Osteoblast (primary cell): Measurements from ENCODE around the gene ZNF385D. TPM values are rescaled to one million over a fixed set of nuclear protein-coding genes. Genes with fewer than 3 reads are reported as not detected.

Experiments used
- DNase-seq: peaks from one replicate; pipeline ENCODE4 v3.0.0; 2011; ENCODE audit warnings: low spot score, mixed read lengths; ENCODE audit not compliant: insufficient read length; ENCODE audit errors: missing footprints
- H2AFZ ChIP-seq: 2 replicates; pipeline ENCODE4 v1.6.0; 2011; ENCODE audit warnings: mild to moderate bottlenecking, low read length
- H3K27ac ChIP-seq: 2 replicates; pipeline ENCODE4 v1.5.1; 2011; ENCODE audit warnings: mild to moderate bottlenecking, low read depth, low read length, moderate library complexity
- H3K27me3 ChIP-seq: 2 replicates; pipeline ENCODE4 v1.6.0; 2012; ENCODE audit warnings: mild to moderate bottlenecking, control low read depth, inconsistent platforms, low read length, moderate library complexity; ENCODE audit not compliant: insufficient read depth
- H3K36me3 ChIP-seq: 2 replicates; pipeline ENCODE4 v1.5.1; 2011; ENCODE audit warnings: mild to moderate bottlenecking, low read length, control low read depth, moderate library complexity; ENCODE audit not compliant: insufficient read depth
- H3K4me1 ChIP-seq: 2 replicates; pipeline ENCODE4 v1.5.1; 2011; ENCODE audit warnings: mild to moderate bottlenecking, low read length, control low read depth, moderate library complexity; ENCODE audit not compliant: insufficient read depth
- H3K4me2 ChIP-seq: 2 replicates; pipeline ENCODE4 v1.6.0; 2011; ENCODE audit warnings: mild to moderate bottlenecking, low read length; ENCODE audit not compliant: insufficient read depth
- H3K4me3 ChIP-seq: fragments of 200-600 bp; sonication (generic); 3 replicates; pipeline ENCODE4 v1.5.1; 2012; ENCODE audit warnings: mild to moderate bottlenecking, low read length, inconsistent platforms; ENCODE audit not compliant: insufficient read depth
- H3K79me2 ChIP-seq: 2 replicates; pipeline ENCODE4 v1.6.0; 2012; ENCODE audit warnings: mild to moderate bottlenecking, low read length, control low read depth, inconsistent platforms; ENCODE audit not compliant: insufficient read depth
- H3K9me3 ChIP-seq: 2 replicates; pipeline ENCODE4 v1.5.1; 2011; ENCODE audit warnings: low read depth, low read length, control low read depth
- H4K20me1 ChIP-seq: 2 replicates; pipeline ENCODE4 v1.6.0; 2012; ENCODE audit warnings: mild to moderate bottlenecking, low read length, control low read depth; ENCODE audit not compliant: insufficient read depth
- CTCF ChIP-seq: IDR thresholded peaks from 2 replicates; pipeline ENCODE4 v1.5.1; 2011; ENCODE audit warnings: mild to moderate bottlenecking, low read depth, low read length, moderate library complexity; ENCODE audit errors: extremely low read depth
- total RNA-seq: library from RNA; depleted of rRNA; stranded (reverse); fragments of >200 nt; gene quantifications from 2 replicates; pipeline ENCODE4 v1.2.3, GENCODE V29; 2012

Gene ZNF385D
- total RNA-seq, 1 donor, result 2.5 TPM

GRCh38 chr3:21734746-21735145 is 16.3 kb downstream of the ZNF385D start:
- no peaks in the 10 kb centered on the region for H3K9me3 ChIP-seq
- H3K4me3 ChIP-seq, result no peak overlapping the region
- DNase-seq, result peak; percentile 82
- H2AFZ ChIP-seq, result no peak overlapping the region
- H3K4me2 ChIP-seq, result no peak overlapping the region
- H3K27me3 ChIP-seq, result no peaks in the 10 kb centered on the region
- no peaks in the 10 kb centered on the region for H3K36me3 ChIP-seq
- H4K20me1 ChIP-seq, result no peaks in the 10 kb centered on the region
- H3K4me1 ChIP-seq, result no peaks in the 10 kb centered on the region
- TF ChIP-seq CTCF, result no peak
- no peaks in the 10 kb centered on the region for H3K79me2 ChIP-seq
- H3K27ac ChIP-seq, result no peak overlapping the region

- Histone ChIP-seq H2AFZ (no peak overlapping the region), H3K4me3 (no peak overlapping the region)
- no peak for DNase-seq
These were observed 21.0 kb downstream of the ZNF385D start for GRCh38 chr3:21729888-21730459.

GRCh38 chr3:21729331-21729730 is 21.7 kb downstream of the ZNF385D start:
- DNase-seq, result no peak
- no peaks in the 10 kb centered on the region for H4K20me1 ChIP-seq
- no peak overlapping the region for H3K4me3 ChIP-seq
- TF ChIP-seq CTCF, result no peak
- no peak overlapping the region for H2AFZ ChIP-seq
- H3K79me2 ChIP-seq, result no peaks in the 10 kb centered on the region
- no peaks in the 10 kb centered on the region for H3K27me3 ChIP-seq
- H3K9me3 ChIP-seq, result no peaks in the 10 kb centered on the region
- H3K4me1 ChIP-seq, result no peaks in the 10 kb centered on the region
- no peak overlapping the region for H3K27ac ChIP-seq
- H3K4me2 ChIP-seq, result no peak overlapping the region
- no peaks in the 10 kb centered on the region for H3K36me3 ChIP-seq

More at GRCh38 chr3:21729888-21730459, 21.0 kb downstream of the ZNF385D start:
- no peak overlapping the region for H3K4me2 ChIP-seq
- H4K20me1 ChIP-seq, result no peaks in the 10 kb centered on the region
- H3K36me3 ChIP-seq, result no peaks in the 10 kb centered on the region
- no peak for TF ChIP-seq CTCF
- no peaks in the 10 kb centered on the region for H3K9me3 ChIP-seq
- H3K4me1 ChIP-seq, result no peaks in the 10 kb centered on the region
- H3K79me2 ChIP-seq, result no peaks in the 10 kb centered on the region
- H3K27me3 ChIP-seq, result no peaks in the 10 kb centered on the region
- H3K27ac ChIP-seq, result no peak overlapping the region

GRCh38 chr3:21722768-21723167 is 28.2 kb downstream of the ZNF385D start:
- no peaks in the 10 kb centered on the region for H4K20me1 ChIP-seq
- TF ChIP-seq CTCF, result no peak
- H2AFZ ChIP-seq, result no peak overlapping the region
- no peaks in the 10 kb centered on the region for H3K9me3 ChIP-seq
- H3K79me2 ChIP-seq, result no peaks in the 10 kb centered on the region
- H3K4me1 ChIP-seq, result peaks cover 3% of the 10 kb centered on the region
- no peak overlapping the region for H3K27ac ChIP-seq
- H3K4me3 ChIP-seq, result no peak overlapping the region
- no peak overlapping the region for H3K4me2 ChIP-seq
- no peaks in the 10 kb centered on the region for H3K27me3 ChIP-seq
- DNase-seq, result no peak
- no peaks in the 10 kb centered on the region for H3K36me3 ChIP-seq
